Bronchial epithelial cell (primary cell): ENCODE data around the gene SIRPB2. TPM values are rescaled to one million over a fixed set of nuclear protein-coding genes. Genes with fewer than 3 reads are reported as not detected.

ENCODE experiments used
- DNase-seq: peaks from one replicate; pipeline ENCODE4 v3.0.0-alpha.2; 2010; ENCODE audit warnings: low read depth
- FAIRE-seq: peaks from 2 replicates; lab custom pipeline; 2011; peaks lifted over from hg19 to GRCh38; lab: Jason Lieb, UNC
- H3K27me3 ChIP-seq: 2 replicates; pipeline ENCODE4 v1.5.1; 2011; ENCODE audit warnings: low read length; ENCODE audit not compliant: control insufficient read depth, insufficient read depth
- H3K36me3 ChIP-seq: 2 replicates; pipeline ENCODE4 v1.5.1; 2011; ENCODE audit warnings: low read length; ENCODE audit not compliant: control insufficient read depth, insufficient read depth
- H3K4me3 ChIP-seq: 2 replicates; pipeline ENCODE4 v1.5.1; 2011; ENCODE audit warnings: mild to moderate bottlenecking, low read depth, low read length, control low read depth
- total RNA-seq: library from RNA; depleted of rRNA; stranded (reverse); fragments of >200 nt; gene quantifications from 2 replicates; pipeline ENCODE4 v1.2.1, GENCODE V29; 2014
- TF ChIP-seq, protein P1 (sequence below): IDR thresholded peaks from 2 replicates; pipeline ENCODE4 v1.5.1; 2011; ENCODE audit warnings: mild to moderate bottlenecking, moderate library complexity, low read length, control low read depth, inconsistent platforms; ENCODE audit not compliant: insufficient read depth, severe bottlenecking

Gene SIRPB2
- total RNA-seq, 1 donor from 2014 or later, result under 0.01 TPM

GRCh38 chr20:1479831-1480595, 11.2 kb downstream of the SIRPB2 start:
- TF ChIP-seq, protein P1, sequence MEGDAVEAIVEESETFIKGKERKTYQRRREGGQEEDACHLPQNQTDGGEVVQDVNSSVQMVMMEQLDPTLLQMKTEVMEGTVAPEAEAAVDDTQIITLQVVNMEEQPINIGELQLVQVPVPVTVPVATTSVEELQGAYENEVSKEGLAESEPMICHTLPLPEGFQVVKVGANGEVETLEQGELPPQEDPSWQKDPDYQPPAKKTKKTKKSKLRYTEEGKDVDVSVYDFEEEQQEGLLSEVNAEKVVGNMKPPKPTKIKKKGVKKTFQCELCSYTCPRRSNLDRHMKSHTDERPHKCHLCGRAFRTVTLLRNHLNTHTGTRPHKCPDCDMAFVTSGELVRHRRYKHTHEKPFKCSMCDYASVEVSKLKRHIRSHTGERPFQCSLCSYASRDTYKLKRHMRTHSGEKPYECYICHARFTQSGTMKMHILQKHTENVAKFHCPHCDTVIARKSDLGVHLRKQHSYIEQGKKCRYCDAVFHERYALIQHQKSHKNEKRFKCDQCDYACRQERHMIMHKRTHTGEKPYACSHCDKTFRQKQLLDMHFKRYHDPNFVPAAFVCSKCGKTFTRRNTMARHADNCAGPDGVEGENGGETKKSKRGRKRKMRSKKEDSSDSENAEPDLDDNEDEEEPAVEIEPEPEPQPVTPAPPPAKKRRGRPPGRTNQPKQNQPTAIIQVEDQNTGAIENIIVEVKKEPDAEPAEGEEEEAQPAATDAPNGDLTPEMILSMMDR, result no peak
- Histone ChIP-seq H3K27me3 (no peaks in the 10 kb centered on the region), H3K4me3 (no peak overlapping the region), H3K36me3 (no peaks in the 10 kb centered on the region)
- FAIRE-seq (no peak), DNase-seq (no peak)

DNA sequence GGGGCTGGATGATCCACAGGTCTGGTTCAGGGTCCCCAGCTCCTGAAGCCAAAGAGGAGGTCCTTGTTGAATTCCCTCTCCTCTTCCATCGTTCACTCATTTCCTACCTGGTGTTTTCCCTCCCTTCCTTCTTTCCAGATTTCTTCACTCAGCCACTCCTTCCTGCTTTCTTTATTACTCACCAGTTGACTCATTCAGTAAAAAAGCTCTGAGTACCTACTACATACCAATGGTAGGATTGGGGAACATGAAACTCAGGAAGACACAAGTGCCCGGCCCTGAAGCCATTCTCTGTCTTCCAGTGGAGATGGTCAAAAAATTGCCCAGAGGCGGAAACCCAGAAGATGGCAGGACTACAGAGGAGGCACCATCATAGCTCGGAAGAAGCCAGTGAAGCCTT, 12.7 kb downstream of the SIRPB2 start:
- H3K4me3 ChIP-seq, result peak overlapping the region; percentile 31
- FAIRE-seq (no peak), DNase-seq (peak; percentile 97)
- H3K36me3 ChIP-seq, result no peaks in the 10 kb centered on the region
- TF ChIP-seq, protein P1, result no peak
- H3K27me3 ChIP-seq, result no peaks in the 10 kb centered on the region

DNA sequence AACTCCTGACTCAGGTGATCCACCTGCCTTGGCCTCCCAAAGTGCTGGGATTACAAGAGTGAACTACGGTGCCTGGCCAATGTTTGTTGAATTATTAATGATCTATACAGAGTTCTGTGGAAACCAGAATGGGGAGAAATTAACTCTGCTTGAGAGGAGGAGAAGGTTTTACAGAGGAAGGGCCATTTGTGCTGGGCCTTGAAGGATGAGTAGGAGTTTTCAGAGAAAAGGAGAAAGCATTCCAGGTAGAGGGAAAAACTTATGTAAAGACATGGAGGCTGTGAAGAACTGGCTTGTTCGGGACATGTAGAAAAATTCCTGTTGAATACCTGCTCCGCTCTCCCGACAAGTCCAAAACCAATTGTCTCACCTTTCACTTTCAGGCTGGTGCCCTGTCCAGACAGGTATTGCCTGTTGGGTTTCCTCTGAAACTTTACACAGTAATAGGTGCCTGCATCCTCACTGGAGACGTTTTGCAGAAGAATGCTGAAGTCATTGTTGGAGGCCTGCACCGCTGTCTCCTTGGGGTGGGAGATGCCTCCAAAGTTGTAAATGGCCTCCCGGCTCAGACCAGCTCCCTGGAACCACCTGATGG, 13.2 kb downstream of the SIRPB2 start:
- TF ChIP-seq, protein P1, result no peak
- DNase-seq, result peak; percentile 93
- FAIRE-seq, result peak; percentile 18
- no peaks in the 10 kb centered on the region for H3K27me3 ChIP-seq
- peak overlapping the region; percentile 31 for H3K4me3 ChIP-seq
- H3K36me3 ChIP-seq, result no peaks in the 10 kb centered on the region

DNA sequence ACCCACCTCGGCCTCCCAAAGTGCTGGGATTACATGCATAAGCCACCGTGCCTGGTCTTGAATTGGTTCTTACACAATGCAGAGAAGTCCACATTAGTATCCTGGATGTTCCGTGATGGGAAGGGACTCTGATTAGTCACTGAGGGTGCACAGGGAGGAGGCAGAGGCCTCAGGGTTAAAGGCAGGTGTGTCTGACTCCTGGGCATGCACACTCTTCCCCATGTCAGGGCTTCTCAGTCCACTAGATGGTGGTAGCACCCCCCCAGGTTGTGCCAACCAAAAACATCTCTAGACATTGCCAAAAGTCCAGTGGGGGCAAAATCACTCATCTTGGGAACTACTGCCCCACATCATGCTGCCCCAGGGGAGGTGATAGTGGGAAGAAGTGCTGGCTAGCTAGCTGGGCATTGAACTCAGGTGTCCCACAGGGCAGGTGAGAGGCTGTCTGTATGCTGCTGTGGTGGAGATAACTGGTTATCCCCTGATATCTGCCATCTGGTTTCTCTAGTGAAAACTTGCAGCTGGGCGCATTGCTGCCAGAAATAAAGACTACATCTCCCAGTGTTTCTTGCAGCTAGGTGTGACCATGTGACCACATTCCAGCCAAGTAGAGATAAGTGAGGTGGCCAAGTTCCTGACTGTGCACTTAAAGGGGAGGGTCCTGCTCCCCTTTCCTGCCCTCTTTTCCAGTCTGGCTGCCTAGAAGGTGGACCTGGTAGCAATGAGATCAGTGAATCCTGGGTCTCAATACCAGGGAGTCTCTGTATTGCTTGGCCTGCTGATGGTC, 16.2 kb downstream of the SIRPB2 start:
- Histone ChIP-seq H3K4me3 (no peak overlapping the region), H3K36me3 (no peaks in the 10 kb centered on the region), H3K27me3 (no peaks in the 10 kb centered on the region)
- TF ChIP-seq, protein P1, result peak; percentile 79
- FAIRE-seq (peak; percentile 95), DNase-seq (peak; percentile 96)

DNA sequence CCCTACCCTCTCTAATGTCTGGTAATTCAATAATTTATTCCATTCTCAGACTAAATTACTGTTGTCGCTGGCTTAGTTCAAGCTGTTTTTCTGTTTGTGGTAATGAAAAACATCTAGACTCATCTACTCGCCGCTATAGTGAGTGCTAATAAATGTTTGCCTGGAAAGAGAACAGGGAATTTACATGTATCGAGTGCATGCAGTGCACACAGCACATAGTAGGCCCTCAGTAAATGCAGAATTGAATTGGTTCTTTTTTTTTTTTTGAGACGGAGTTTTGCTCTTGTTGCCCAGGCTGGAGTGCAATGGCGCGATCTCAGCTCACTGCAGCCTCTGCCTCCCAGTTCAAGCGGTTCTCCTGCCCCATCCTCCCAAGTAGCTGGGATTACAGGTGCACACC, 16.9 kb downstream of the SIRPB2 start:
- Histone ChIP-seq H3K36me3 (no peaks in the 10 kb centered on the region), H3K27me3 (no peaks in the 10 kb centered on the region), H3K4me3 (no peak overlapping the region)
- TF ChIP-seq, protein P1, result no peak
- FAIRE-seq, result no peak
- no peak for DNase-seq
